ENCODE measurements around the gene CAPN10.

DNA sequence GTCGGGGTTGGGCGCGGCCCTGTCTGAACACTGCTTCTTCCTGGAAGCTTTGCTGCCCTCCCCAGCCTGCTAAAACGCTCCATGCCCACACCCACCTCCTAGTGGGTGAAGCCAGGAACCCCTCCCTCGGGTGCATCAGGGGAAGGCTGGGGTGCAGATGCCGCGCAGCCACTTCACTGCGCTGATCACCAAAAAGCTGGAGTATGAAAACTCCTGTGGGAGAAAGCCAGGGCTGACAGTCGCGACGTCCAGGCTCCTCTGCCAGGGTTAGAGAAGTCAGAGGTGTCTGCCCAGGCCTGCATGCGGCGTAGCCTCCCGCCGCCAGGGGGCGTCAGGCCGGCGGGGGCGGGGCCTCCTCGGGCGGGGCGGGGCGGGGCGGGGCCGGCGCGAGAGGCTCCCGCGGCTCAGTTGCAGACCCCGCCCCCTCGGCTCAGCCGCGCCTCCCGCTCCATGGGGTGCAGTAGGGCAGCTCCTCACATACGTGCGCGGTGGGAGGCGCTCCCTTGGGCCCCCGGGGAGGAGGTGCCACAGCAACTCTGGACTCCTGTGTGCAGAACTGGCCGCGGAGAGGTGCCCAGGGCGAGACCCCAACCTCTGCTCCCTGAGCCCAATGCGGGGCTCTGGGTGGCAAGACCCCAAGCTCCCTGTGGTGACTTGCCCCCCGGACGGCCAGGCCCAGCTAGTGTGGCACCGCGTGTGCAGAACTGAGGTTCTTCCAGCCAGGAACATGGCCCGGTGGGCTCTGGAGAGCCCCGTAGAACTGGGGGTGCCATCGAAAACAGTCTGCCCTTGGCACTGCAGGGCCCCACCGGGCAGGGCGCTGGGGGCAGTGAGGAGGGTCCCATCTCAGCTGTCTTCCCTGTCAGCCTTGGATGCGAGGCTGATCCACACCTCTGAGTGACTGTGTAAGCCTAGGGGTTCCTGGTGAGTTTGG is 20.1 kb upstream of the CAPN10 start:
- TF ChIP-seq, protein P1, sequence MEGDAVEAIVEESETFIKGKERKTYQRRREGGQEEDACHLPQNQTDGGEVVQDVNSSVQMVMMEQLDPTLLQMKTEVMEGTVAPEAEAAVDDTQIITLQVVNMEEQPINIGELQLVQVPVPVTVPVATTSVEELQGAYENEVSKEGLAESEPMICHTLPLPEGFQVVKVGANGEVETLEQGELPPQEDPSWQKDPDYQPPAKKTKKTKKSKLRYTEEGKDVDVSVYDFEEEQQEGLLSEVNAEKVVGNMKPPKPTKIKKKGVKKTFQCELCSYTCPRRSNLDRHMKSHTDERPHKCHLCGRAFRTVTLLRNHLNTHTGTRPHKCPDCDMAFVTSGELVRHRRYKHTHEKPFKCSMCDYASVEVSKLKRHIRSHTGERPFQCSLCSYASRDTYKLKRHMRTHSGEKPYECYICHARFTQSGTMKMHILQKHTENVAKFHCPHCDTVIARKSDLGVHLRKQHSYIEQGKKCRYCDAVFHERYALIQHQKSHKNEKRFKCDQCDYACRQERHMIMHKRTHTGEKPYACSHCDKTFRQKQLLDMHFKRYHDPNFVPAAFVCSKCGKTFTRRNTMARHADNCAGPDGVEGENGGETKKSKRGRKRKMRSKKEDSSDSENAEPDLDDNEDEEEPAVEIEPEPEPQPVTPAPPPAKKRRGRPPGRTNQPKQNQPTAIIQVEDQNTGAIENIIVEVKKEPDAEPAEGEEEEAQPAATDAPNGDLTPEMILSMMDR (IDR thresholded peaks at IDR 0.05) = peak; percentile 65 to 94 (median 71)
- TF ChIP-seq POLR2A (IDR thresholded peaks at IDR 0.05) (no peak), EP300 (IDR thresholded peaks at IDR 0.05) (no peak)

All from ovary (tissue), 3 donors.